BJ (cell line): ENCODE results near the gene PLXNB2. TPM values are rescaled to one million over a fixed set of nuclear protein-coding genes. Genes with fewer than 3 reads are reported as not detected.

Experiments used
- CTCF ChIA-PET: fragments of 350-600 bp; formaldehyde crosslinking; extraction: SDS; loops from one replicate; lab custom pipeline; 2021; ENCODE audit warnings: antibody characterized with exemption, inconsistent platforms; lab: Yijun Ruan, JAX
- POLR2A ChIA-PET: fragments of 300-600 bp; sonication (Branson Sonifier 250); formaldehyde crosslinking; extraction: SDS; loops from one replicate; lab custom pipeline; 2021; ENCODE audit warnings: antibody characterized with exemption; lab: Charles Lee
- DNase-seq: peaks from one replicate; pipeline ENCODE4 v3.0.0-alpha.2; 2011; ENCODE audit warnings: low read depth
- H3K27me3 ChIP-seq: 2 replicates; pipeline ENCODE4 v1.6.0; 2011; ENCODE audit warnings: low read length; ENCODE audit not compliant: control insufficient read depth, insufficient read depth
- H3K36me3 ChIP-seq: 2 replicates; pipeline ENCODE4 v1.5.1; 2011; ENCODE audit warnings: low read length; ENCODE audit not compliant: control insufficient read depth, insufficient read depth
- H3K4me3 ChIP-seq: 2 replicates; pipeline ENCODE4 v1.5.1; 2011; ENCODE audit warnings: low read depth, mild to moderate bottlenecking, control low read depth, low read length
- polyA plus RNA-seq: library from polyadenylated mRNA; depleted of rRNA; stranded (reverse); fragments of >200 nt; gene quantifications from 2 replicates; pipeline ENCODE4 v1.2.3, GENCODE V29; 2011
- TF ChIP-seq, protein P1 (sequence below): IDR thresholded peaks from 2 replicates; pipeline ENCODE4 v1.5.1; 2011; ENCODE audit warnings: low read depth, mild to moderate bottlenecking, control low read depth, inconsistent platforms, low read length, moderate library complexity; ENCODE audit not compliant: insufficient read depth

The PLXNB2 gene
- polyA plus RNA-seq, 1 experiment: 143 TPM

DNA sequence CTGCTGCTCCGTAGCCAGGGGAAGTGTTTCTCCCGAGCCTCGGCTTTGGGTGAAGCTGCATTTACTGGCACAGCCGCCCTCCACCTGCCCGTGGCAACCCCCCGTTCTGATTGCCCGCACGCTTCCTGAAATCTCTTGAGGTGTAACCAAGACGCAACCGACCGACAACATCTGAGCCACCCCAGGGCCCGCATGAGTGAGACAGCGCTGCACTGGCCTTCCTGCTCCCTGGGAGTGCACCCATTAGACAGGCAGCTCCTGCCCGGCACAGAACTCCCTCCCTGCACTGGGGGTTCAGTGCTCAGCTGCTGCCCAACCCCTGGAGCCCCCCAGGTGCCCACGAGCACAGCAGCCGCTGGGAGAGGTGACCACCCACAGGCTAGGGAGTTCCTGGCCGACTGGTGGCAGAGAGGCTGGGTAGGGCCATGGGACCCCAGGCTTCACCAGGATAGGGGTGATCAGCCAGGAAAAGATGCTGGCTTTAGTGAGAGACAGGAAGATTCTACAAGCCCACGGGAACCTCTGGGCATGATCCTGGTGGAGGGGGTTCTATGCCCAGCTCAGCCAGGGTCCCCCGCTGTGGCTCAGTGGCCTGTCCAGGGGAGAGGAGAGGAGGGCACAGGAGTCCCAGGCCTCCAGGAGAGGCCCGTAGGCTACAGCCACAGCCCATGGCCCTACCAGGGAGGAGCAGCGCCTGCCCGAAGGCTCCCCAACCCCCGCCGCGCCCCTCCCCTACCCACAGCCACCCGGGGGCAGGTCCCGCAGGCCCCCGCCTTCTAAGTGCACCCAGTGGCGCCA lies 14.6 kb downstream of the PLXNB2 start:
- ChIA-PET CTCF (interaction anchor here (0.7 to 3.9 kb wide), 9 partner anchors 10 to 49 kb away, joined by 3 to 25 read pairs (median 4); partner anchors contain the start of genes DENND6B and PLXNB2), POLR2A (interaction anchor here (0.5 to 1.4 kb wide), 3 partner anchors 9 to 34 kb away, joined by 3 read pairs; no protein-coding TSS in a partner anchor)
- Histone ChIP-seq H3K36me3 (peaks cover 38% of the 10 kb centered on the region), H3K27me3 (no peaks in the 10 kb centered on the region), H3K4me3 (peak overlapping the region; percentile 25)
- TF ChIP-seq, protein P1, sequence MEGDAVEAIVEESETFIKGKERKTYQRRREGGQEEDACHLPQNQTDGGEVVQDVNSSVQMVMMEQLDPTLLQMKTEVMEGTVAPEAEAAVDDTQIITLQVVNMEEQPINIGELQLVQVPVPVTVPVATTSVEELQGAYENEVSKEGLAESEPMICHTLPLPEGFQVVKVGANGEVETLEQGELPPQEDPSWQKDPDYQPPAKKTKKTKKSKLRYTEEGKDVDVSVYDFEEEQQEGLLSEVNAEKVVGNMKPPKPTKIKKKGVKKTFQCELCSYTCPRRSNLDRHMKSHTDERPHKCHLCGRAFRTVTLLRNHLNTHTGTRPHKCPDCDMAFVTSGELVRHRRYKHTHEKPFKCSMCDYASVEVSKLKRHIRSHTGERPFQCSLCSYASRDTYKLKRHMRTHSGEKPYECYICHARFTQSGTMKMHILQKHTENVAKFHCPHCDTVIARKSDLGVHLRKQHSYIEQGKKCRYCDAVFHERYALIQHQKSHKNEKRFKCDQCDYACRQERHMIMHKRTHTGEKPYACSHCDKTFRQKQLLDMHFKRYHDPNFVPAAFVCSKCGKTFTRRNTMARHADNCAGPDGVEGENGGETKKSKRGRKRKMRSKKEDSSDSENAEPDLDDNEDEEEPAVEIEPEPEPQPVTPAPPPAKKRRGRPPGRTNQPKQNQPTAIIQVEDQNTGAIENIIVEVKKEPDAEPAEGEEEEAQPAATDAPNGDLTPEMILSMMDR: no peak
- no peak for DNase-seq

GRCh38 chr22:50289942-50290630 lies 17.4 kb downstream of the PLXNB2 start:
- Histone ChIP-seq H3K36me3 (peaks cover 56% of the 10 kb centered on the region), H3K4me3 (no peak overlapping the region), H3K27me3 (no peaks in the 10 kb centered on the region)
- ChIA-PET POLR2A (no interaction called here), CTCF (interaction anchor here (0.9 to 1.2 kb wide), 2 partner anchors 37 to 49 kb away, joined by 3 to 4 read pairs; partner anchors contain the start of gene DENND6B)
- TF ChIP-seq, protein P1: no peak
- DNase-seq: no peak

DNA sequence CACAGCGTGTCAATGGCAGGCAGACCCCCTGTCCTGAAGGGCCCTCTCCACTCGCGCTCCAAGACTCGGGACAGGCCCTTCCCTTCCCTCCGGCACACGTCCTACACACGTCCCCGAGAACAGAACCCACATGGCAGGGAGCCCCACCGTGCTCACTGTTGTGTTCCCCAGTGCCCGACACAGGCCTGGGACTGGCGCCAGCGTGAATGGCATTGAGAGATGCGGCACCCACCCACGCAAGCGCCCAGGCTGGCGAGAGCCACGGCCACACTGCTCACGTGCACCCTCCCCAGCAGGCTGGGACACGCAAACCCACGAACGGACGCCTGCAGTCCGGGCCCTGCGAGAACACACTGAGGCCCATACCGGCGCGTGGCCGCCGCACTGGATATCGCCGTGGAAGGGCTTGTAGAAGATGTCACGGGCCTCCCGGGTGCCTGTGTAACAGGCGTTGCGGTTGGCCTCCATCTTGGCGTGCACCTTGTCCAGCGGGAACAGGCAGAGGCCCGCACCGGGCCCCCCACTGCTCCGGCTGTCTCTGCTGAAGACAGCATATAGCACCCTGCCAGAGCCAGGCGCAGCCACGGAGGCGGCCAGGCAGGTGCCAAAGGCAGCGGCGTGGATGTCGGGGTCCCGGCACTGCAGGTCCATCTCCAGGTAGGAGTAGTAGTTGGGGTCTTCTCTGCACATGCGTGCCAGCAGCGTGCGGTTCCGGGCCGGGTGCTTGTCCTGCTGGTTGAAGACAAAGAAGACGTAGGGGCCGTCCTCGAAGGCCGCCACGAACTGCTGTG lies 18.1 kb downstream of the PLXNB2 start:
- TF ChIP-seq, protein P1: no peak
- no peak for DNase-seq
- Histone ChIP-seq H3K27me3 (no peaks in the 10 kb centered on the region), H3K4me3 (no peak overlapping the region), H3K36me3 (peaks cover 54% of the 10 kb centered on the region)
- CTCF ChIA-PET: interaction anchor here (1.4 kb wide), 1 partner anchor 13 kb away, joined by 6 read pairs; no protein-coding TSS in a partner anchor
- POLR2A ChIA-PET: no interaction called here

DNA sequence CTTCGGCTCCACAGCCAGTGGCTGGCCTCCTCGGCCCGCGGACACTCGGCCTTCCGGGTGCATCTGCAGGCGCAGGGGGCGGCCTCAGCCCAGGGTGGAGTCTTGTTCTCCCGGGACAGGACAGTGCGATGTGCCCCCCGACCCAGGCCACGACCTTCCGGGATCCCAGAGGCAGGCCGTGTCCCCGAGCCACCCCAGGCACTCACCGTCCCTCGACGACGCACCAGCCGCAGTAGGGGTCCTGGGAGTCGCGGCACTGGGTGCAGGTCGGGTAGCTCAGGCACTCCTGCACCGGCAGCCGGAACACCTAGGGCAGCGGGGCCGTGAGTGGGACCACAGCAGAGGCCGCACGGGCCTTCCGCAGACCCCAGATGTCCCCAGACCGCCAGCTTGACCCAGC lies 19.7 kb downstream of the PLXNB2 start:
- peaks cover 61% of the 10 kb centered on the region for H3K36me3 ChIP-seq
- H3K27me3 ChIP-seq: no peaks in the 10 kb centered on the region
- DNase-seq: no peak
- TF ChIP-seq, protein P1: no peak
- POLR2A ChIA-PET: no interaction called here
- CTCF ChIA-PET: interaction anchor here (0.8 to 1.4 kb wide), 2 partner anchors 11 to 39 kb away, joined by 3 to 6 read pairs; partner anchors contain the start of gene DENND6B
- no peak overlapping the region for H3K4me3 ChIP-seq
